GM12878 (cell line): ENCODE measurements around the gene MRPL55. TPM values are rescaled to one million over a fixed set of nuclear protein-coding genes. Genes with fewer than 3 reads are reported as not detected.

ENCODE experiments used
- ATAC-seq: fragments of 200-7000 bp; cut with Tn5 transposase; 3 replicates; pipeline ENCODE4 v1.9.1; 2020; ENCODE audit warnings: mild to moderate bottlenecking, moderate library complexity
- BruUV-seq: library from RNA; stranded (reverse); fragments of 400-500 nt; replicated peaks from 2 replicates; lab custom pipeline; 2021; lab: Mats Ljungman, UMichigan
- CTCF ChIA-PET: fragments of 300-600 bp; sonication (Branson Sonifier 250); formaldehyde crosslinking; extraction: SDS; loops from one replicate; lab custom pipeline; 2021; ENCODE audit warnings: inconsistent platforms; lab: Yijun Ruan, JAX
- POLR2A ChIA-PET: fragments of 350-600 bp; formaldehyde crosslinking; extraction: SDS; loops from one replicate; lab custom pipeline; 2021; ENCODE audit warnings: inconsistent platforms; lab: Charles Lee
- RAD21 ChIA-PET: fragments of 300-600 bp; sonication (Branson Sonifier 250); formaldehyde crosslinking; loops from one replicate; lab custom pipeline; 2023; ENCODE audit warnings: antibody characterized with exemption; ENCODE audit not compliant: unreplicated experiment; lab: Charles Lee
- SMC1A ChIA-PET: fragments of 300-600 bp; sonication (Branson Sonifier 250); formaldehyde crosslinking; loops from one replicate; lab custom pipeline; 2023; ENCODE audit not compliant: unreplicated experiment, uncharacterized antibody; lab: Charles Lee
- DNase-seq: peaks from one replicate; pipeline ENCODE4 v3.0.0-alpha.2; 2011; ENCODE audit warnings: low read depth, low spot score
- FAIRE-seq: peaks from 3 replicates; lab custom pipeline; 2011; peaks lifted over from hg19 to GRCh38; lab: Jason Lieb, UNC
- H2AFZ ChIP-seq: 2 replicates; pipeline ENCODE4 v1.6.0; 2011; ENCODE audit warnings: low read depth, low read length, control low read depth; ENCODE audit not compliant: control insufficient read depth
- H3K27ac ChIP-seq: 2 replicates; pipeline ENCODE4 v1.5.1; 2011; ENCODE audit warnings: control low read depth; ENCODE audit not compliant: control insufficient read depth, insufficient read depth
- H3K27me3 ChIP-seq, 2 experiments: replicated peaks in 1 of 2; 2 replicates each; pipeline versions ENCODE4 v1.6.0 to v1.6.1; 2011; ENCODE audit warnings: low read length in 1 of 2; ENCODE audit not compliant: control insufficient read depth in 2 of 2, insufficient read depth in 2 of 2
- H3K36me3 ChIP-seq, 2 experiments: 2 replicates each; pipeline ENCODE4 v1.5.1; 2011; ENCODE audit warnings: low read length in 1 of 2; ENCODE audit not compliant: control insufficient read depth in 2 of 2, insufficient read depth in 2 of 2
- H3K4me1 ChIP-seq: 2 replicates; pipeline ENCODE4 v1.6.1; 2011; ENCODE audit warnings: mild to moderate bottlenecking, low read length, moderate library complexity, mixed read lengths; ENCODE audit not compliant: control insufficient read depth, insufficient read depth
- H3K4me2 ChIP-seq: 2 replicates; pipeline ENCODE4 v1.6.0; 2011; ENCODE audit warnings: control low read depth; ENCODE audit not compliant: control insufficient read depth, insufficient read depth
- H3K4me3 ChIP-seq: fragments of 200-600 bp; sonication (generic); 2 replicates; pipeline ENCODE4 v1.5.1; 2016
- H3K79me2 ChIP-seq: 2 replicates; pipeline ENCODE4 v1.6.0; 2011; ENCODE audit warnings: low read length; ENCODE audit not compliant: control insufficient read depth, insufficient read depth
- H3K9ac ChIP-seq: 2 replicates; pipeline ENCODE4 v1.8.0; 2011; ENCODE audit warnings: low read length, control low read depth, mixed read lengths; ENCODE audit not compliant: control insufficient read depth, insufficient read depth
- H3K9me3 ChIP-seq: replicated peaks from 3 replicates; pipeline ENCODE4 v1.5.1; 2011; ENCODE audit warnings: mild to moderate bottlenecking, low read length; ENCODE audit not compliant: control insufficient read depth, insufficient read depth
- H4K20me1 ChIP-seq: 2 replicates; pipeline ENCODE4 v1.6.0; 2011; ENCODE audit not compliant: control insufficient read depth, insufficient read depth
- CBX5 ChIP-seq: sonication (generic); IDR thresholded peaks from 2 replicates; pipeline ENCODE4 v1.6.1; 2016; ENCODE audit warnings: low read depth, moderate library complexity, mild to moderate bottlenecking, inconsistent platforms
- CHD1 ChIP-seq: IDR thresholded peaks from 2 replicates; pipeline ENCODE4 v1.6.1; 2012; ENCODE audit warnings: low read depth, low read length, improper control_type of control experiment
- DPF2 ChIP-seq: fragments of 450-650 bp; IDR thresholded peaks from 2 replicates; pipeline ENCODE4 v1.6.1; 2017; ENCODE audit warnings: mild to moderate bottlenecking
- FOS ChIP-seq: IDR thresholded peaks from 3 replicates; pipeline ENCODE4 v1.6.1; 2011; ENCODE audit warnings: borderline replicate concordance; ENCODE audit not compliant: insufficient read length; ENCODE audit errors: extremely low read depth
- HDGF ChIP-seq: fragments of 450-650 bp; IDR thresholded peaks from 2 replicates; pipeline ENCODE4 v1.6.1; 2016; ENCODE audit warnings: antibody characterized with exemption
- KDM1A ChIP-seq: fragments of 200-600 bp; sonication (generic); IDR thresholded peaks from 2 replicates; pipeline ENCODE4 v1.6.1; 2016; ENCODE audit warnings: borderline replicate concordance
- KLF5 ChIP-seq: fragments of 450-650 bp; IDR thresholded peaks from 2 replicates; pipeline ENCODE4 v1.6.1; 2014; ENCODE audit warnings: mild to moderate bottlenecking; ENCODE audit not compliant: partially characterized antibody
- LARP7 ChIP-seq: fragments of 450-650 bp; IDR thresholded peaks from 2 replicates; pipeline ENCODE4 v1.6.1; 2017; ENCODE audit warnings: mild to moderate bottlenecking
- NBN ChIP-seq: fragments of 450-650 bp; IDR thresholded peaks from 2 replicates; pipeline ENCODE4 v1.6.1; 2016
- NFYB ChIP-seq: IDR thresholded peaks from 2 replicates; pipeline ENCODE4 v1.6.1; 2011; ENCODE audit warnings: low read depth, mild to moderate bottlenecking, low read length, improper control_type of control experiment, moderate library complexity; ENCODE audit not compliant: insufficient read depth
- RAD21 ChIP-seq: IDR thresholded peaks from 2 replicates; pipeline ENCODE4 v1.6.1; 2011; ENCODE audit warnings: mild to moderate bottlenecking, low read depth, low read length, moderate library complexity; ENCODE audit not compliant: insufficient read depth
- RBBP5 ChIP-seq: fragments of 200-600 bp; sonication (generic); conservative IDR thresholded peaks from 2 replicates; pipeline ENCODE4 v1.6.1; 2016
- SREBF2 ChIP-seq: IDR thresholded peaks from 2 replicates; pipeline ENCODE4 v1.6.1; 2012; ENCODE audit warnings: mild to moderate bottlenecking, low read length
- WRNIP1 ChIP-seq: IDR thresholded peaks from 2 replicates; pipeline ENCODE4 v1.6.1; 2011; ENCODE audit warnings: low read depth, low read length, improper control_type of control experiment, borderline replicate concordance
- ZBED1 ChIP-seq: IDR thresholded peaks from 2 replicates; pipeline ENCODE4 v1.6.1; 2016; ENCODE audit warnings: borderline replicate concordance
- WGBS: methylation state at CpG from one replicate; pipeline ENCODE4 v1.1.6; 2016; ENCODE audit warnings: low lambda C conversion rate; ENCODE audit not compliant: insufficient replicate concordance, insufficient coverage; ENCODE audit errors: missing lambda C conversion rate; 5-methylcytosine and 5-hydroxymethylcytosine counted together
- in situ Hi-C: fragments of 300-500 bp; cut with MboI; formaldehyde crosslinking; loops from 9 replicates; pipeline ENCODE4 v1.14.3; 2018; ENCODE audit warnings: mixed read lengths
- intact Hi-C: fragments of 100-400 bp; cut with micrococcal nuclease; formaldehyde crosslinking; loops from one replicate; pipeline ENCODE4 v1.14.2; 2022; ENCODE audit not compliant: unreplicated experiment
- polyA plus RNA-seq, 11 experiments: library from polyadenylated mRNA; depleted of rRNA in 4 of 11; unstranded in 6 of 11; stranded (reverse) in 5 of 11; fragments of >200 nt; fragmentation: Nextera tagmentation in 4 of 11; fragmentation: Illumina TruSeq in 1 of 11; extraction: Ambion mirVana in 4 of 11; extraction: Trizol in 1 of 11; gene quantifications; 1 replicate in 1 of 11; 2 replicates in 10 of 11; pipeline versions ENCODE4 v1.2.1 to v1.2.3, GENCODE V29; 2011 to 2016; ENCODE audit warnings: inconsistent platforms in 2 of 11, missing spikeins in 2 of 11, low read depth in 1 of 11
- total RNA-seq, 4 experiments: library from RNA; depleted of rRNA in 3 of 4; stranded (reverse); fragments of >200 nt in 3 of 4; fragmentation: Illumina TruSeq in 1 of 4; extraction: Trizol in 1 of 4; gene quantifications; 2 replicates each; pipeline versions ENCODE4 v1.2.1 to v1.2.3, GENCODE V29; 2013 to 2021
- TF ChIP-seq, protein P1 (sequence below), 3 experiments: IDR thresholded peaks in 2 of 3; conservative IDR thresholded peaks in 1 of 3; 2 replicates each; pipeline ENCODE4 v1.5.1; 2011; ENCODE audit warnings: low read depth in 3 of 3, low read length in 3 of 3, mild to moderate bottlenecking in 3 of 3, control low read depth in 2 of 3, moderate library complexity in 2 of 3, inconsistent platforms in 1 of 3, mixed read lengths in 1 of 3; ENCODE audit not compliant: control insufficient read depth in 2 of 3, insufficient read depth in 1 of 3; ENCODE audit errors: extremely low read depth in 1 of 3
- TF ChIP-seq, protein P2 (sequence below): fragments of 450-650 bp; IDR thresholded peaks from 2 replicates; pipeline ENCODE4 v1.6.1; 2016; ENCODE audit warnings: mild to moderate bottlenecking
- TF ChIP-seq, protein P3 (sequence below): IDR thresholded peaks from 2 replicates; pipeline ENCODE4 v1.6.1; 2012; ENCODE audit warnings: low read length, inconsistent platforms

MRPL55 gene
- total and polyA plus RNA-seq, 10 of the 15 experiments (the other 5 are each of a cell fraction or from before 2014, with no cell fraction given), result 15.1 to 143 (median 55.8) TPM

DNA sequence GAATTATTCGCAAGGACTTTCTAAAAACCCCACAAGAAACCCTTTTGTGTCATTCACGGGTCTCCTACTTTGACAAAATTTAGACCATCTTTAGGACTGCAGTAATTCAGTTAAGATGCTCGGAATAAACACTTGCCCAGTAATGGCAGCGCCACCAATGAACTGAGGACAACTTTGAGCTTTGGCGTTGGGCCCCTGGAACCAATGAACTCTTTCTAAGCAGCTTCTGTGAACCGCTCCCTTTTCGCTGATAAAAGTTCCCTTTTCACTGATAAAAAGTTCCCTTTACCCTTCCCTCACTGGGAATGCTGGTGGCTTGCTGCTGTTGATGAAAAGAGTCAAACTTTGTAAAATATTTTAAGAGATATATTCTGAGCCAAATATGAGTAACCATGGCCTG is 1.5 kb upstream of the MRPL55 start:
- peaks cover 7% of the 10 kb centered on the region for H3K4me1 ChIP-seq
- no peak overlapping the region for H3K4me2 ChIP-seq
- no peak overlapping the region for H3K27ac ChIP-seq
- no peak for DNase-seq
- no peak for FAIRE-seq
- ChIA-PET RAD21 (no interaction called here), CTCF (interaction anchor here (0.8 to 2.2 kb wide), 7 partner anchors 8 to 111 kb away, joined by 3 to 8 read pairs (median 5); partner anchors contain the start of gene IBA57), SMC1A (interaction anchor here (0.7 to 1.5 kb wide), 2 partner anchors 8 to 13 kb away, joined by 3 to 4 read pairs; no protein-coding TSS in a partner anchor), POLR2A (interaction anchor here (1.0 kb wide), 1 partner anchor 30 kb away, joined by 3 read pairs; no protein-coding TSS in a partner anchor)
- in situ Hi-C loops (no loop called here), intact Hi-C loops (no loop called here)
- peaks cover 13% of the 10 kb centered on the region for H3K79me2 ChIP-seq
- H3K4me3 ChIP-seq, result no peak overlapping the region
- TF ChIP-seq ZBED1 (no peak), NFYB (no peak), FOS (no peak), WRNIP1 (no peak), SREBF2 (no peak), CBX5 (no peak), CHD1 (no peak), RAD21 (no peak), KDM1A (no peak), NBN (no peak), DPF2 (no peak), LARP7 (no peak), KLF5 (no peak), RBBP5 (no peak), HDGF (no peak)
- TF ChIP-seq, protein P1, sequence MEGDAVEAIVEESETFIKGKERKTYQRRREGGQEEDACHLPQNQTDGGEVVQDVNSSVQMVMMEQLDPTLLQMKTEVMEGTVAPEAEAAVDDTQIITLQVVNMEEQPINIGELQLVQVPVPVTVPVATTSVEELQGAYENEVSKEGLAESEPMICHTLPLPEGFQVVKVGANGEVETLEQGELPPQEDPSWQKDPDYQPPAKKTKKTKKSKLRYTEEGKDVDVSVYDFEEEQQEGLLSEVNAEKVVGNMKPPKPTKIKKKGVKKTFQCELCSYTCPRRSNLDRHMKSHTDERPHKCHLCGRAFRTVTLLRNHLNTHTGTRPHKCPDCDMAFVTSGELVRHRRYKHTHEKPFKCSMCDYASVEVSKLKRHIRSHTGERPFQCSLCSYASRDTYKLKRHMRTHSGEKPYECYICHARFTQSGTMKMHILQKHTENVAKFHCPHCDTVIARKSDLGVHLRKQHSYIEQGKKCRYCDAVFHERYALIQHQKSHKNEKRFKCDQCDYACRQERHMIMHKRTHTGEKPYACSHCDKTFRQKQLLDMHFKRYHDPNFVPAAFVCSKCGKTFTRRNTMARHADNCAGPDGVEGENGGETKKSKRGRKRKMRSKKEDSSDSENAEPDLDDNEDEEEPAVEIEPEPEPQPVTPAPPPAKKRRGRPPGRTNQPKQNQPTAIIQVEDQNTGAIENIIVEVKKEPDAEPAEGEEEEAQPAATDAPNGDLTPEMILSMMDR (IDR thresholded peaks at IDR 0.05 in 2 of 3, conservative IDR thresholded peaks at IDR 0.05 in 1 of 3; ENCODE audit: control insufficient read depth in 2 of 3, extremely low read depth in 1 of 3, insufficient read depth in 1 of 3, low read depth in 3 of 3, low read length in 3 of 3), result no peak
- TF ChIP-seq, protein P2, sequence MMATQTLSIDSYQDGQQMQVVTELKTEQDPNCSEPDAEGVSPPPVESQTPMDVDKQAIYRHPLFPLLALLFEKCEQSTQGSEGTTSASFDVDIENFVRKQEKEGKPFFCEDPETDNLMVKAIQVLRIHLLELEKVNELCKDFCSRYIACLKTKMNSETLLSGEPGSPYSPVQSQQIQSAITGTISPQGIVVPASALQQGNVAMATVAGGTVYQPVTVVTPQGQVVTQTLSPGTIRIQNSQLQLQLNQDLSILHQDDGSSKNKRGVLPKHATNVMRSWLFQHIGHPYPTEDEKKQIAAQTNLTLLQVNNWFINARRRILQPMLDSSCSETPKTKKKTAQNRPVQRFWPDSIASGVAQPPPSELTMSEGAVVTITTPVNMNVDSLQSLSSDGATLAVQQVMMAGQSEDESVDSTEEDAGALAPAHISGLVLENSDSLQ, result no peak
- TF ChIP-seq, protein P3, sequence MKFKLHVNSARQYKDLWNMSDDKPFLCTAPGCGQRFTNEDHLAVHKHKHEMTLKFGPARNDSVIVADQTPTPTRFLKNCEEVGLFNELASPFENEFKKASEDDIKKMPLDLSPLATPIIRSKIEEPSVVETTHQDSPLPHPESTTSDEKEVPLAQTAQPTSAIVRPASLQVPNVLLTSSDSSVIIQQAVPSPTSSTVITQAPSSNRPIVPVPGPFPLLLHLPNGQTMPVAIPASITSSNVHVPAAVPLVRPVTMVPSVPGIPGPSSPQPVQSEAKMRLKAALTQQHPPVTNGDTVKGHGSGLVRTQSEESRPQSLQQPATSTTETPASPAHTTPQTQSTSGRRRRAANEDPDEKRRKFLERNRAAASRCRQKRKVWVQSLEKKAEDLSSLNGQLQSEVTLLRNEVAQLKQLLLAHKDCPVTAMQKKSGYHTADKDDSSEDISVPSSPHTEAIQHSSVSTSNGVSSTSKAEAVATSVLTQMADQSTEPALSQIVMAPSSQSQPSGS, result no peak
- no peaks in the 10 kb centered on the region for H4K20me1 ChIP-seq
- no peaks in the 10 kb centered on the region for H3K9me3 ChIP-seq
- no peaks in the 10 kb centered on the region for H3K27me3 ChIP-seq
- BruUV-seq, result TSS peak; percentile 48
- 83% methylated on average over 7 of the region's 7 CpGs for WGBS
- H2AFZ ChIP-seq, result no peak overlapping the region
- H3K36me3 ChIP-seq, result peaks cover 4 to 5% of the 10 kb centered on the region in 2 experiments; a peak in 3 of 4 replicates
- H3K9ac ChIP-seq, result no peak overlapping the region
- no peak for ATAC-seq
